ENCODE data around the gene GPR135.
"Not testable (repeated sequence)": the region's sequence is repeated elsewhere in the genome, so short reads cannot be mapped to it uniquely, and the experiment has no call there.

GPR135 gene

GRCh38 chr14:59464486-59465315 lies 479 bp downstream of the GPR135 start:
- peak; percentile 18 for DNase-seq

GRCh38 chr14:59463787-59464485 lies 1.2 kb downstream of the GPR135 start:
- no peak for DNase-seq

- DNase-seq = no peak
These were observed 3.3 kb downstream of the GPR135 start for GRCh38 chr14:59461891-59462290.

- no peak for DNase-seq
These were observed 4.8 kb downstream of the GPR135 start for GRCh38 chr14:59460378-59460777.

- DNase-seq = no peak
These were observed 6.7 kb downstream of the GPR135 start for GRCh38 chr14:59458486-59458885.

- DNase-seq = no peak
These were observed 9.8 kb downstream of the GPR135 start for GRCh38 chr14:59455411-59455810.

GRCh38 chr14:59454139-59454538 lies 11.0 kb downstream of the GPR135 start:
- DNase-seq = no peak

- no peak for DNase-seq
These were observed 13.3 kb downstream of the GPR135 start for GRCh38 chr14:59451849-59452248.

GRCh38 chr14:59450716-59451115 lies 14.5 kb downstream of the GPR135 start:
- no peak for DNase-seq

- not testable (repeated sequence) for DNase-seq
These were observed 16.5 kb downstream of the GPR135 start for GRCh38 chr14:59448673-59449072.

- no peak for DNase-seq
These were observed 25.8 kb downstream of the GPR135 start for GRCh38 chr14:59439256-59439965.

GRCh38 chr14:59438195-59438647 lies 27.0 kb downstream of the GPR135 start:
- no peak for DNase-seq

- no peak for DNase-seq
These were observed 29.2 kb downstream of the GPR135 start for GRCh38 chr14:59435987-59436386.

- no peak for DNase-seq
These were observed 30.1 kb downstream of the GPR135 start for GRCh38 chr14:59435101-59435500.

- DNase-seq = no peak
These were observed 35.4 kb downstream of the GPR135 start for GRCh38 chr14:59429790-59430189.

- DNase-seq = no peak
These were observed 36.6 kb downstream of the GPR135 start for GRCh38 chr14:59428581-59429012.

GRCh38 chr14:59427653-59428580 lies 37.3 kb downstream of the GPR135 start:
- no peak for DNase-seq

GRCh38 chr14:59425322-59425935 lies 39.8 kb downstream of the GPR135 start:
- DNase-seq = no peak

GRCh38 chr14:59424341-59425071 lies 40.7 kb downstream of the GPR135 start:
- DNase-seq = no peak

GRCh38 chr14:59422069-59422881 lies 42.9 kb downstream of the GPR135 start:
- DNase-seq = no peak
